Measurements from ENCODE around the gene CRBN.

Gene CRBN

GRCh38 chr3:3179407-3180094, at the start of gene CRBN:
Gene CRBN, minus strand, starts transcription at chr3:3179691. Its CDS starts 4 bp downstream, at chr3:3179687.
- peak; percentile 79 for DNase-seq (ENCODE audit: low read depth)

- DNase-seq (ENCODE audit: low read depth), result no peak
These were observed 48.1 kb upstream of the CRBN start for GRCh38 chr3:3227640-3228039.

- no peak for DNase-seq (ENCODE audit: low read depth)
These were observed 42.0 kb upstream of the CRBN start for GRCh38 chr3:3221528-3221927.

GRCh38 chr3:3216401-3216800, 36.9 kb upstream of the CRBN start:
- no peak for DNase-seq (ENCODE audit: low read depth)

- DNase-seq (ENCODE audit: low read depth), result no peak
These were observed 33.4 kb upstream of the CRBN start for GRCh38 chr3:3212781-3213440.

GRCh38 chr3:3209714-3210113, 30.2 kb upstream of the CRBN start:
- no peak for DNase-seq (ENCODE audit: low read depth)

GRCh38 chr3:3209057-3209456, 29.6 kb upstream of the CRBN start:
- no peak for DNase-seq (ENCODE audit: low read depth)

- no peak for DNase-seq (ENCODE audit: low read depth)
These were observed 22.1 kb upstream of the CRBN start for GRCh38 chr3:3201611-3202010.

GRCh38 chr3:3200632-3201212, 21.2 kb upstream of the CRBN start:
- no peak for DNase-seq (ENCODE audit: low read depth)

GRCh38 chr3:3199306-3199705, 19.8 kb upstream of the CRBN start:
- DNase-seq (ENCODE audit: low read depth), result no peak

- no peak for DNase-seq (ENCODE audit: low read depth)
These were observed 16.8 kb upstream of the CRBN start for GRCh38 chr3:3196148-3196861.

- no peak for DNase-seq (ENCODE audit: low read depth)
These were observed 15.4 kb upstream of the CRBN start for GRCh38 chr3:3194861-3195260.

GRCh38 chr3:3192286-3192675, 12.8 kb upstream of the CRBN start:
- DNase-seq (ENCODE audit: low read depth), result no peak

GRCh38 chr3:3191675-3192285, 12.3 kb upstream of the CRBN start:
- DNase-seq (ENCODE audit: low read depth), result no peak

GRCh38 chr3:3189961-3190360, 10.5 kb upstream of the CRBN start:
- DNase-seq (ENCODE audit: low read depth), result no peak

- no peak for DNase-seq (ENCODE audit: low read depth)
These were observed 9.7 kb upstream of the CRBN start for GRCh38 chr3:3189102-3189727.

- no peak for DNase-seq (ENCODE audit: low read depth)
These were observed 5.4 kb upstream of the CRBN start for GRCh38 chr3:3184876-3185275.

- no peak for DNase-seq (ENCODE audit: low read depth)
These were observed 965 bp upstream of the CRBN start for GRCh38 chr3:3180456-3180855.

- no peak for DNase-seq (ENCODE audit: low read depth)
These were observed 778 bp downstream of the CRBN start for GRCh38 chr3:3178498-3179328.

- DNase-seq (ENCODE audit: low read depth), result no peak
These were observed 1.5 kb downstream of the CRBN start for GRCh38 chr3:3177861-3178497.

- no peak for DNase-seq (ENCODE audit: low read depth)
These were observed 6.9 kb downstream of the CRBN start for GRCh38 chr3:3172627-3173026.
